Kidney capillary endothelial cell (primary cell): ENCODE data around the gene TP53BP1.

ENCODE experiments used
- DNase-seq: peaks from one replicate; pipeline ENCODE4 v3.0.0-alpha.2; 2018; ENCODE audit warnings: low spot score

TP53BP1 gene

GRCh38 chr15:43484455-43484854 is 8.5 kb downstream of the TP53BP1 start:
- no peak for DNase-seq

- DNase-seq, result peak; percentile 16
Measured at GRCh38 chr15:43483297-43484128, 9.4 kb downstream of the TP53BP1 start.

GRCh38 chr15:43473885-43474284 is 19.1 kb downstream of the TP53BP1 start:
- DNase-seq, result no peak

- no peak for DNase-seq
Measured at GRCh38 chr15:43471975-43472374, 21.0 kb downstream of the TP53BP1 start.

DNA sequence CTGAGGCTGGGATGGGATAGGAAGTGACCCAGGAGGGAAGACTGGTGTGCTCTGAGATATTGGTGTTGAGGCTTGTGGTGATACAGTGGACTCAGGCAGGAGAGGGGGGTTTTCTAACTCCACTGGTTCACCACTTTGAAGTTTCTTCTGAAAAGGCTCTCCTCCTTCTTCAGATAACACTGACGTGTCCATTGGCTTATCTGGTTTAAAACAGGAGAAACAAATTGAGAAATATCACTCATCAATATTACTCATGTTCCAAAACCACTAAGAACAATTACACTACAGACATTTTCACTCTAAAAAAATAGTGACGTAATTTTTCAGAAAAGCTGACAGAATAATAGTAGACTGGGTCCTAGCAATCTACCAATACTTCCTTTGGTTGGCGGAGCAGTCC is 23.1 kb downstream of the TP53BP1 start:
- no peak for DNase-seq

DNA sequence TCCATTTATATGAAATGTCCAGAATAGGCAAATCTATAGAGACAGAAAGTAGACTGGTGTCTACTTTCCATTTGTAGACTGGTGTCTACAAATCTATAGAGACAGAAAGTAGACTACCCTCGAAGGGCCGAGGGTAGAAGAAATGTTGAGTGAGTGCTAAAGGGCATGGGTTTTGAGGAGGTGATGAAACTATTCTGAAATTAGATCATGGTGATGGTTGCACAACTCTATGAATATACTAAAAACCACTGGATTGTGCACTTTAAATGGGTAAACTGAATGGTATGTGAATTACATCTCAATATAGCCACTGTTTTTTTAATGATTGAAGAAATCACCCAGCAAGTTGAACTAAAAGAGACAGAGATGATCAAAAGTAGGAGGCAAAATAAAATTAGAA is 27.9 kb downstream of the TP53BP1 start:
- no peak for DNase-seq

GRCh38 chr15:43463998-43464397 is 29.0 kb downstream of the TP53BP1 start:
- no peak for DNase-seq

- no peak for DNase-seq
Measured at GRCh38 chr15:43463507-43463906, 29.4 kb downstream of the TP53BP1 start.

DNA sequence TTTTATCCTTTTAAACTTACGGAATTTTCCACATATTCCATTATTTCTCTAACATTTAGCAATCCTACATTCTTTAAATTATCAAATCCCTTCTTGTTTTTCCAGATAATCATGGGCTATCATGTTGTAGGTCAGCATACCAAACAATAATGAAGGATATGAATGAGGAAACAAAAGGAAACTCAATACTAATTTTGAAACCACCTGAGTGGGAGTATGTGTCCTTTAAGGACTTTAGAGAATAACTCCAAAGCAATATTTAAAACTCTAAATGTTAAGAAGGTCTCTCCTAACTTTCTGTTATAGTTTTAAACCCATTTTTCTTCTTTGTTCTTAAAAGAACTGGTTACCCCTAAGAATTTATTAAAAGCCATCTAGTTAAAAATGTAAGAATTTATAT is 43.0 kb downstream of the TP53BP1 start:
- no peak for DNase-seq

DNA sequence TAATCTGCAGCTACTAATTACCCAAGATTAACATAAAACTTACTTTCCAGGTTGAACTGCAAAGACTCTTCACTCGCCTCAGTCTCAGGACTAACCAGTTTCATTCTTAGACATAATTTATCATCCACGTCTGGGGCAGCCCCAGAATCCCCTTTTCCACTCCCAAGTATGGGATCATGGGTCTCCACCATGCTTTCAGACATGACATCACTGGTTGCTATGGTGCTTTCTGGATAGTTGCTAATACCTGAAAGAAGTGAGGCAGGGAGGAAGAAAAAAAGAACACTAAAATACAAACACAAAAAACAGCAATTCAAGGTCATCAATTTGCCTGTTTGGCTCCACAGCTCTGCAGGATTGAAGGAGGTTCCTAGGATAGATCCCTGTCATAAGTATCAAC is 46.6 kb downstream of the TP53BP1 start:
- no peak for DNase-seq

- DNase-seq, result no peak
Measured at GRCh38 chr15:43441316-43441715, 51.6 kb downstream of the TP53BP1 start.

DNA sequence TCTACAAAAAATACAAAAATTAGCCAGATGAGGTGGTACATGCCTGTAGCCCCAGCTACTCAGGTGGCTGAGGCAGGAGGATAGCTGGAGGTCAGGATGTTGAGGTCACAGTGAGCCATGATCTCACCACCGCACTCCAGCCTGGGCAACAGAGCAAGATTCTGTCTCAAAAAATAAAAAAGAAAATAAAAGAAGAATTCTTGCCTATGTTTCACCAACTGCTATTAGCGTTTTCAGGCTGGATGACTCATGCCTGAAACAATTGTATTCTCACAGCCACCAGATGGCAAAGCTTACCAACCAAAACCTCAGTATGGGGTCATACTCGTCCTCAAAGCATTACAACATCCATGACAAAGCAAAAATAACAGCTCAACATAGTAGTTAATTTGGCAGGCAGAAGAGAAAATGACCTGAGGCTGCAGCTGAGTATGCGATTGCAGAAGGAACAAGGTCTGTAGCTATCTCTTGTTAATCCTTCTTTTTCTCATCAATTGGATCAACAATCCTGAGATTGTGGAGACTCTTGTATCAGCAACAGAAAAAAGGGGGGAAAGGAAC is 52.2 kb downstream of the TP53BP1 start:
- peak; percentile 87 for DNase-seq

- DNase-seq, result no peak
Measured at GRCh38 chr15:43439268-43439667, 53.7 kb downstream of the TP53BP1 start.

- no peak for DNase-seq
Measured at GRCh38 chr15:43436395-43436794, 56.6 kb downstream of the TP53BP1 start.

- DNase-seq, result no peak
Measured at GRCh38 chr15:43434446-43434845, 58.5 kb downstream of the TP53BP1 start.

DNA sequence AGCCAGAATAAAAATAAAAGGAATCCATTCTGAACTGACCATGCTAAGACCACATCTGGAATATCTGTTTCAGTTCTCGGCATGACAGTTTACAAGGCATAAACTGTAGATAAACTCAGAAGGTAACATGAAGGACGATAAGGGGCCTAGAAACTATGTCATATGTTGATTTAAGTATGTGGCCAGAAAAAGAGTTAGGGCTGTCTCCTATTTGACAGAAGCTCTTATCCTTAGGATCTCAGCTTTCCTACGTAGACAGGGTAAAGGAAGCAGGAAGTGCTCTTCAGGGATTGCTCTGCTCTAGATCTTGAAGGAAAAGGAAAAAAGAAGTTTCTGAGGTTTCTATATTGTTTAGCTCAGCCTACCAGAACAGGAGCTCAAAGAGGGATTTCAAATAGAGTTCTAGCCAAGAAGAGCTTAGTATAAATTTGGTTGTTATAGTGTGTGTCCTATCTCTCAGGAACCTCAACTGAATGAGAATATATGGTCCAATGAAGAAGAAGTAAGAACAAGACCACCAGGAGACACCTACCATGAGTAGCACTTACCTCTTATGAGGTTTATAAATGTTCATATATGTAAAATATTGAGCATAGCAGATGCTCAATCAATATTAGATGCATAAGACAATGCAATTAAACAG is 59.2 kb downstream of the TP53BP1 start:
- no peak for DNase-seq

DNA sequence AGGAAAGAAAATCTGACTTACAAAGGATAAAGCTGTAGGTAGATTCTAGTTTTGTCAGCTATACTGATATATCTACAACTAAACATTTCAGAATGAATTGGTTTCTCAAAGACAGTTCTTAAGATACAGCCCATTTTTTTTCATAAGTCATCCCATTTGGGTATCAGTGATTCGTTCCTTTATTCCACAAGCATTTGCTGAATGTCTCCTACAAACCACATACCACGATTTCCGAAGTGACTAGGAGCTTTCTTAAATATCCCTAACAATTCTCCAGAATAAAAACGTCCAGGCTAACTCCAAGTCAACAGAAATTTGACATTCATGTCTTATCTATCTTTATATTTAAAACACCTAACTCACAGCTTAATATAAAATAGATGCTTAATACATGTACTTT is 59.8 kb downstream of the TP53BP1 start:
- no peak for DNase-seq

DNA sequence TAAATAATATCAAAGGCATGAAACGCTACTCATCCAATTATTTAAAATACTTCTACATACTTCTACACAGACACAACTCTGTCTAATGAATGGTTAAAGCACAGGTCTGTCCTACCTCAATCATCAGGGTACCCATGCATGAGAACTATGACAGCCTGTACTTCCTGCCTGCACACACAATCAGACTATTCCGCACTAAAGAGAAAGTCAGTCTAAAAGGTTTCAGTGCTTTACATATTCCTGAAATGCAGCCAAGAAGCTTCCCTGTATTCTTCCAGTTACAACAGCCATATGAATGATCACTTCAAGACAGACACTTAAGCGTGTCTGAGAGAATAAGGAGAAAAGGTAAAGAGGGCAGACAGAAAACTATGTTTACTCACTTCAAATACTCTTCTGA is 63.3 kb downstream of the TP53BP1 start:
- no peak for DNase-seq

DNA sequence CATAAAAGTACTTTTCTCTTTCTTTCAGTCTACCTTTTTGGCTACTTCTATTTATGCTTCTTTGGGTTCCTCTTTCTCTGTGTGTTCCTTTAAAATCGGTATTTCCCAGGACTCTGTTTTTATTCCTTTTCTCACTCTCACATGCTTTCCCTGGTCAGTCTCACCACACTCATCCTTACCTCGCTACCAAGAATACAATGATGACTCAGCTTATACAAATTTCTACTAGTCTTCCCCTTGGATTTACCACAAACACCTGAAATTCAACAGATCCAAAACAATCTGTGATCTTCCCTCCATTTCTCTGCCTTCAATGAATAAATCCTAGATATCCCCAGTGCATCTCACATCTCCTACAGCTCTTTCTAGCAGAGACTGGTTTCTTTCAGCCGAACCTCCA is 69.2 kb downstream of the TP53BP1 start:
- DNase-seq, result no peak

DNA sequence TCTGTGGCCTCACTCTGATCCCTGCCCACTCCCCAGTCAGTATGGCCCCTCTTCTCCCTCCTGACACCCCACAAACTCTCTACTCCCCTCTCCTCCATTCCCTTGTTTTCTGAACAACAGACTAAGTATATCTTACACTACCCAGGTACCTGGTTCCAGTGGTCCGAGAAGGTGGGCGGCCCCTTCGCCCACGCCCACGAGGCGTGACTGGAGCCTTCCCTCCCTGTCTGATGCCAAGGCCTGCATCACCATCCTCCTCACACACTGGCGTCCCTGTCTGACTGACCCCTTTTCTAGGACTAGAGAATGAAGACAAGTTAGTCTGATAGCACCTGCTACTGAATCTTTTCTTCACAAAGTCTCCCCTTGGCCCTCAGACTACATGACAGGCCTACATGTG is 72.1 kb downstream of the TP53BP1 start:
- no peak for DNase-seq

- no peak for DNase-seq
Measured at GRCh38 chr15:43420435-43420834, 72.5 kb downstream of the TP53BP1 start.

GRCh38 chr15:43414196-43414595 is 78.8 kb downstream of the TP53BP1 start:
- no peak for DNase-seq

GRCh38 chr15:43412096-43412495 is 80.9 kb downstream of the TP53BP1 start:
- no peak for DNase-seq
